CD4-positive, alpha-beta T cell (primary cell): ENCODE data around the gene ELL2. TPM values are rescaled to one million over a fixed set of nuclear protein-coding genes. Genes with fewer than 3 reads are reported as not detected.

Source experiments
- ATAC-seq: fragments of 200-7000 bp; cut with Tn5 transposase; one replicate; pipeline ENCODE4 v1.10.0; 2022; ENCODE audit warnings: mild to moderate bottlenecking; ENCODE audit not compliant: poor library complexity
- CTCF ChIA-PET: fragments of 350-600 bp; sonication (Branson Sonifier 250); formaldehyde crosslinking; loops from one replicate; lab custom pipeline; 2021; ENCODE audit warnings: antibody characterized with exemption, inconsistent platforms; lab: Charles Lee
- POLR2A ChIA-PET: fragments of 350-600 bp; sonication (Branson Sonifier 250); formaldehyde crosslinking; loops from one replicate; lab custom pipeline; 2021; ENCODE audit warnings: antibody characterized with exemption, inconsistent platforms; lab: Charles Lee
- DNase-seq, 14 experiments: peaks; one replicate each; pipeline ENCODE4 v3.0.0-alpha.2; 2013 to 2020; ENCODE audit warnings: mixed read lengths in 2 of 14
- H3K27ac ChIP-seq, 2 donors: one replicate each; pipeline versions ENCODE4 v1.5.1 to v1.7.0; 2013; ENCODE audit warnings: low read length in 2 of 2, low read depth in 1 of 2, mild to moderate bottlenecking in 1 of 2
- H3K27me3 ChIP-seq, 2 experiments: 1 replicate in 1 of 2; 2 replicates in 1 of 2; pipeline versions ENCODE4 v1.6.1 to v1.7.0; 2013; ENCODE audit warnings: low read length in 2 of 2, control low read depth in 1 of 2, mild to moderate bottlenecking in 1 of 2, moderate library complexity in 1 of 2; ENCODE audit not compliant: insufficient read depth in 2 of 2, control insufficient read depth in 1 of 2
- H3K36me3 ChIP-seq: one replicate; pipeline ENCODE4 v1.6.1; 2013; ENCODE audit warnings: low read length, control low read depth; ENCODE audit not compliant: insufficient read depth
- H3K4me1 ChIP-seq: one replicate; pipeline ENCODE4 v1.6.1; 2013; ENCODE audit warnings: low read length, control low read depth; ENCODE audit not compliant: insufficient read depth
- H3K4me3 ChIP-seq: one replicate; pipeline ENCODE4 v1.5.1; 2013; ENCODE audit warnings: mild to moderate bottlenecking, low read length, moderate library complexity
- H3K9me3 ChIP-seq, 2 experiments: 1 replicate in 1 of 2; 2 replicates in 1 of 2; pipeline versions ENCODE4 v1.6.1 to v1.7.0; 2013; ENCODE audit warnings: low read length in 2 of 2, mild to moderate bottlenecking in 2 of 2, control low read depth in 1 of 2, moderate library complexity in 1 of 2; ENCODE audit not compliant: control insufficient read depth in 1 of 2, insufficient read depth in 1 of 2
- H3K27ac Mint-ChIP-seq: one replicate; pipeline ENCODE4 v1.8.0; 2020; ENCODE audit warnings: mixed read lengths
- H3K27me3 Mint-ChIP-seq: one replicate; pipeline ENCODE4 v1.8.0; 2021; ENCODE audit warnings: mixed read lengths
- H3K36me3 Mint-ChIP-seq: one replicate; pipeline ENCODE4 v1.8.0; 2021; ENCODE audit warnings: low read depth, mixed read lengths
- H3K4me1 Mint-ChIP-seq: one replicate; pipeline ENCODE4 v1.8.0; 2021; ENCODE audit warnings: low read depth, mixed read lengths
- H3K4me3 Mint-ChIP-seq: one replicate; pipeline ENCODE4 v1.8.0; 2020; ENCODE audit warnings: mild to moderate bottlenecking, mixed read lengths
- H3K9me3 Mint-ChIP-seq: one replicate; pipeline ENCODE4 v1.8.0; 2020; ENCODE audit warnings: mixed read lengths
- intact Hi-C, 2 experiments: fragments of 100-400 bp; cut with DNase I in 1 of 2; cut with micrococcal nuclease in 1 of 2; formaldehyde crosslinking; loops; one replicate each; pipeline versions ENCODE4 v1.15.1 to v1.9.0; 2023 to 2025; cut with DNase I, micrococcal nuclease
- total RNA-seq, 174 experiments: library from RNA in 2 of 174; stranded (reverse) in 2 of 174; gene quantifications; one replicate each; pipeline ENCODE4 v1.2.3 and lab custom pipeline; 2021 to 2026
- TF ChIP-seq, protein P1 (sequence below): fragments of 200-600 bp; IDR thresholded peaks from one replicate; pipeline ENCODE4 v1.8.0; 2022; ENCODE audit warnings: antibody characterized with exemption, mild to moderate bottlenecking

Gene ELL2
- total RNA-seq, 2 experiments from 2014 or later, result 93.5 to 98.1 TPM

DNA sequence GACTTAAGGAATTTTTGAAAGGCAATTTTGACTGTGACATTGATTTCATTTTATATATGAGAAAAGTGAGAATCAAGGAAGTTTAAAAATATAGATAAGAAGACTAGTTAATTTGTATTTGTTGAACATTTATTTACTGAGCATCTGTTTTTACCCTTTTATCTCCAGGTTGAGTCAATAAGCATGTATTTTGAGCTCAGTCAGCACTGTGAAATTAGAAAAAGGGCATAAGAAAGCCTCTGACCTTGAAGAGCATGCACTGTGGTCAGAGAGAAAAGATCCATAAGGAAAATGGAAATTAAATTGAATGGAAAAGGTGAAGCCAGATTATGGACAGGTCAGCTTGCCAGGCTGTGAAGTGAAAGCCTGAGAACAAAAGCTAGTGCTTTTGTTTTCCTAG is 44.4 kb downstream of the ELL2 start:
- Histone ChIP-seq H3K27ac (no peak overlapping the region), H3K9me3 (no peaks in the 10 kb centered on the region), H3K4me3 (no peak overlapping the region), H3K4me1 (no peaks in the 10 kb centered on the region), H3K27me3 (no peaks in the 10 kb centered on the region), H3K36me3 (no peaks in the 10 kb centered on the region)
- Mint-ChIP-seq H3K4me1 (peaks cover 9% of the 10 kb centered on the region), H3K9me3 (no peaks in the 10 kb centered on the region), H3K36me3 (peaks cover 14% of the 10 kb centered on the region), H3K27me3 (no peaks in the 10 kb centered on the region), H3K4me3 (no peak overlapping the region), H3K27ac (no peak overlapping the region)
- TF ChIP-seq, protein P1, sequence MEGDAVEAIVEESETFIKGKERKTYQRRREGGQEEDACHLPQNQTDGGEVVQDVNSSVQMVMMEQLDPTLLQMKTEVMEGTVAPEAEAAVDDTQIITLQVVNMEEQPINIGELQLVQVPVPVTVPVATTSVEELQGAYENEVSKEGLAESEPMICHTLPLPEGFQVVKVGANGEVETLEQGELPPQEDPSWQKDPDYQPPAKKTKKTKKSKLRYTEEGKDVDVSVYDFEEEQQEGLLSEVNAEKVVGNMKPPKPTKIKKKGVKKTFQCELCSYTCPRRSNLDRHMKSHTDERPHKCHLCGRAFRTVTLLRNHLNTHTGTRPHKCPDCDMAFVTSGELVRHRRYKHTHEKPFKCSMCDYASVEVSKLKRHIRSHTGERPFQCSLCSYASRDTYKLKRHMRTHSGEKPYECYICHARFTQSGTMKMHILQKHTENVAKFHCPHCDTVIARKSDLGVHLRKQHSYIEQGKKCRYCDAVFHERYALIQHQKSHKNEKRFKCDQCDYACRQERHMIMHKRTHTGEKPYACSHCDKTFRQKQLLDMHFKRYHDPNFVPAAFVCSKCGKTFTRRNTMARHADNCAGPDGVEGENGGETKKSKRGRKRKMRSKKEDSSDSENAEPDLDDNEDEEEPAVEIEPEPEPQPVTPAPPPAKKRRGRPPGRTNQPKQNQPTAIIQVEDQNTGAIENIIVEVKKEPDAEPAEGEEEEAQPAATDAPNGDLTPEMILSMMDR, result no peak
- ATAC-seq (no peak), DNase-seq (no peak)
- ChIA-PET POLR2A (no interaction called here), CTCF (interaction anchor here (1.3 to 1.4 kb wide), 2 partner anchors 25 to 68 kb away, joined by 3 read pairs; no protein-coding TSS in a partner anchor)
- intact Hi-C loops, result loop anchor here in 1 of 2 experiments (5.0 kb wide), 1 partner anchor 40 kb away; no protein-coding TSS in a partner anchor

DNA sequence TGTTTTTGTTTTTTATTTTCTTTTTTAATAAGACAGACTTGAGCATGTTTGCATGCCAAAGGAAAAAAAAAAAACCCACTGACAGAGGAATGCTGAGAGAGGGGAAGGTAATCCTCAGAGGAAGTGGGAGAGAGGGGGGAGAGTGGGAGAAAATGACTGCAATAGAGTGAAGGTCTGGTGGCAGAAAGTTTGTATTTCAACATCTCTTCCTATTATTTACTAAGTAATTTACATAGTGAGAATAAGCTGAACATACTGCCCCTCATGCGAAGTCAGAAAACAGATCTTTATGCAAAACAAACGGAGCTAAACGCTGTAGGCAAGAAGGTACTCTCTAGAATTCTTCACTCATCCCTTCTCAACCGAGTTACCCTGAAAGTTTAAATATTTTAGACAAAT is 45.0 kb downstream of the ELL2 start:
- Histone ChIP-seq H3K27ac (no peak overlapping the region), H3K36me3 (no peaks in the 10 kb centered on the region), H3K9me3 (no peaks in the 10 kb centered on the region), H3K4me3 (no peak overlapping the region), H3K4me1 (no peaks in the 10 kb centered on the region), H3K27me3 (no peaks in the 10 kb centered on the region)
- TF ChIP-seq, protein P1, result no peak
- no peaks in the 10 kb centered on the region for H3K27me3 Mint-ChIP-seq
- no peak overlapping the region for H3K4me3 Mint-ChIP-seq
- POLR2A ChIA-PET, result no interaction called here
- CTCF ChIA-PET, result interaction anchor here (1.3 kb wide), 1 partner anchor 68 kb away, joined by 3 read pairs; no protein-coding TSS in a partner anchor
- intact Hi-C loops, result loop anchor here in 1 of 2 experiments (5.0 kb wide), 1 partner anchor 41 kb away; no protein-coding TSS in a partner anchor
- H3K36me3 Mint-ChIP-seq, result peaks cover 17% of the 10 kb centered on the region
- DNase-seq (no peak), ATAC-seq (no peak)
- H3K4me1 Mint-ChIP-seq, result peaks cover 9% of the 10 kb centered on the region
- no peaks in the 10 kb centered on the region for H3K9me3 Mint-ChIP-seq
- H3K27ac Mint-ChIP-seq, result no peak overlapping the region

DNA sequence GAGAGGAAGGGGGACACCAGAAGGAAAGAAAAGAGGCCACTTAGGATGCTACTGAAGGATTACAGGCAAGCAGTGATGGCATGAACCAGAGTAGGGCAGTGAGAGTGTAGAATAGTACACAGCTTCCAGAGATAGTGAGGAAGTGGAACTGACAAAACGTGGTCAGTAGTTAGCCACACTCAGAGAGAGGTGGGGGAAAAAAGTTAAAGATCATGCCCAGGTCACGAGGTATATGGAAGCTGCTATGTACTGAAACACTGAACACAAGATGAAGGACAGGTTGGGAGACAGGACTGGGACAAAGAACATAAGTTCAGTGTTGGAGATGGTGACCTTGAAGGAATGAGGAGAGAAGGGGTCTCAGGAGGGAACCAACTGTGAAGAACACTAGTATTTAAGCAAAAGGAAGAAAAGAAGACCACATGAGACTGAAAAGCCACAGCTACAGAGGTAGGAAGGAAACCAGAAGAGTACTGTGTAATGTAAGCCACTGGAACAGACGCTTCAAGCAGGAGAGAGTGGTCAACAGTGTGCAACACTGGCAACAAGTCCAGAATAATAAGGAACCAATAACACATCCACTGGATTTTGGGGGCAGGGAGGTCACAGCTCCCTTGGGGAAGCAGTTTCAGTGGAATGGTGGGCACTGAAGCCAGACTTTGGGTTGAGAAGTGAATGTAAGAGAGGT is 45.5 kb downstream of the ELL2 start:
- ChIA-PET CTCF (interaction anchor here (1.3 kb wide), 1 partner anchor 67 kb away, joined by 3 read pairs; no protein-coding TSS in a partner anchor), POLR2A (no interaction called here)
- H3K27me3 ChIP-seq, result no peaks in the 10 kb centered on the region
- Mint-ChIP-seq H3K4me1 (peaks cover 9% of the 10 kb centered on the region), H3K9me3 (no peaks in the 10 kb centered on the region), H3K4me3 (no peak overlapping the region), H3K27me3 (no peaks in the 10 kb centered on the region), H3K27ac (no peak overlapping the region), H3K36me3 (peaks cover 17% of the 10 kb centered on the region)
- intact Hi-C loops, result loop anchor here in 1 of 2 experiments (5.0 kb wide), 1 partner anchor 41 kb away; no protein-coding TSS in a partner anchor
- no peak overlapping the region for H3K27ac ChIP-seq
- no peak overlapping the region for H3K4me3 ChIP-seq
- no peak for ATAC-seq
- DNase-seq, result no peak
- TF ChIP-seq, protein P1, result no peak
- no peaks in the 10 kb centered on the region for H3K36me3 ChIP-seq
- no peaks in the 10 kb centered on the region for H3K9me3 ChIP-seq
- no peaks in the 10 kb centered on the region for H3K4me1 ChIP-seq
